ENCODE data around the gene ABCC1. TPM values are rescaled to one million over a fixed set of nuclear protein-coding genes. Genes with fewer than 3 reads are reported as not detected.

The ABCC1 gene
- polyA plus RNA-seq, 1 donor from 2014 or later, result 3.0 TPM

- H2AFZ ChIP-seq (ENCODE audit: low read depth, low read length), result no peak overlapping the region
- H3F3A ChIP-seq (ENCODE audit: insufficient read depth, low read length, poor library complexity, severe bottlenecking), result no peaks in the 10 kb centered on the region
- no peaks in the 10 kb centered on the region for H3K9me3 ChIP-seq (ENCODE audit: low read length)
- H3K9me2 ChIP-seq (ENCODE audit: insufficient read depth, low read length), result no peaks in the 10 kb centered on the region
- H3K79me2 ChIP-seq (replicated peaks; ENCODE audit: insufficient read depth, low read length), result no peaks in the 10 kb centered on the region
- TF ChIP-seq POLR2AphosphoS5 (IDR thresholded peaks at IDR 0.05) (no peak), SMC3 (conservative IDR thresholded peaks at IDR 0.05; ENCODE audit: poor library complexity) (no peak), RAD21 (conservative IDR thresholded peaks at IDR 0.05) (no peak), TAF1 (IDR thresholded peaks at IDR 0.05; ENCODE audit: low read depth) (no peak), MXI1 (conservative IDR thresholded peaks at IDR 0.05; ENCODE audit: poor library complexity, severe bottlenecking) (no peak), EZH2 (IDR thresholded peaks at IDR 0.05; ENCODE audit: borderline replicate concordance, insufficient read depth, low read length, poor library complexity, severe bottlenecking) (no peak), REST (IDR thresholded peaks at IDR 0.05; ENCODE audit: borderline replicate concordance) (no peak), CTCF (IDR thresholded peaks at IDR 0.05; ENCODE audit: poor library complexity, severe bottlenecking) (no peak), EP300 (conservative IDR thresholded peaks at IDR 0.05; ENCODE audit: poor library complexity, severe bottlenecking) (no peak)
- H3K27ac ChIP-seq (ENCODE audit: low read length), result no peak overlapping the region
- no peaks in the 10 kb centered on the region for H3K27me3 ChIP-seq (ENCODE audit: insufficient read depth, low read depth, low read length)
- H3K4me3 ChIP-seq (ENCODE audit: low read length), result no peak overlapping the region
- no peak overlapping the region for H3K4me2 ChIP-seq (ENCODE audit: low read length)
- H3K9ac ChIP-seq (ENCODE audit: low read length), result no peak overlapping the region
- no peaks in the 10 kb centered on the region for H4K20me1 ChIP-seq (ENCODE audit: insufficient read depth)
- no peaks in the 10 kb centered on the region for H3K36me3 ChIP-seq (ENCODE audit: insufficient read depth, low read length)
Observed at GRCh38 chr16:15972046-15972868, 22.8 kb downstream of the ABCC1 start.

- no peaks in the 10 kb centered on the region for H3K36me3 ChIP-seq (ENCODE audit: insufficient read depth, low read length)
Observed at GRCh38 chr16:15973421-15973820, 24.0 kb downstream of the ABCC1 start.

More at GRCh38 chr16:15973421-15973820, 24.0 kb downstream of the ABCC1 start:
- TF ChIP-seq RAD21 (conservative IDR thresholded peaks at IDR 0.05), result no peak
- no peak for TF ChIP-seq EP300 (conservative IDR thresholded peaks at IDR 0.05; ENCODE audit: poor library complexity, severe bottlenecking)
- TF ChIP-seq REST (IDR thresholded peaks at IDR 0.05; ENCODE audit: borderline replicate concordance), result no peak
- TF ChIP-seq MXI1 (conservative IDR thresholded peaks at IDR 0.05; ENCODE audit: poor library complexity, severe bottlenecking), result no peak
- TF ChIP-seq CTCF (IDR thresholded peaks at IDR 0.05; ENCODE audit: poor library complexity, severe bottlenecking), result no peak
- TF ChIP-seq POLR2AphosphoS5 (IDR thresholded peaks at IDR 0.05), result no peak
- no peak for TF ChIP-seq TAF1 (IDR thresholded peaks at IDR 0.05; ENCODE audit: low read depth)
- TF ChIP-seq EZH2 (IDR thresholded peaks at IDR 0.05; ENCODE audit: borderline replicate concordance, insufficient read depth, low read length, poor library complexity, severe bottlenecking), result no peak
- no peak for TF ChIP-seq SMC3 (conservative IDR thresholded peaks at IDR 0.05; ENCODE audit: poor library complexity)
- H3K9me2 ChIP-seq (ENCODE audit: insufficient read depth, low read length), result no peaks in the 10 kb centered on the region
- no peak overlapping the region for H2AFZ ChIP-seq (ENCODE audit: low read depth, low read length)
- H3K27me3 ChIP-seq (ENCODE audit: insufficient read depth, low read depth, low read length), result no peaks in the 10 kb centered on the region
- H3K4me3 ChIP-seq (ENCODE audit: low read length), result no peak overlapping the region
- no peak overlapping the region for H3K9ac ChIP-seq (ENCODE audit: low read length)
- H3K9me3 ChIP-seq (ENCODE audit: low read length), result no peaks in the 10 kb centered on the region
- H3F3A ChIP-seq (ENCODE audit: insufficient read depth, low read length, poor library complexity, severe bottlenecking), result no peaks in the 10 kb centered on the region
- no peak overlapping the region for H3K27ac ChIP-seq (ENCODE audit: low read length)
- no peaks in the 10 kb centered on the region for H3K79me2 ChIP-seq (replicated peaks; ENCODE audit: insufficient read depth, low read length)
- H4K20me1 ChIP-seq (ENCODE audit: insufficient read depth), result no peaks in the 10 kb centered on the region
- no peak overlapping the region for H3K4me2 ChIP-seq (ENCODE audit: low read length)
